ENCODE measurements around the gene UBB. TPM values are rescaled to one million over a fixed set of nuclear protein-coding genes. Genes with fewer than 3 reads are reported as not detected.

The UBB gene
- polyA plus RNA-seq, 1 donor (not counting 4 experiments of a cell fraction or from before 2014, with no cell fraction given) = 533 TPM

DNA sequence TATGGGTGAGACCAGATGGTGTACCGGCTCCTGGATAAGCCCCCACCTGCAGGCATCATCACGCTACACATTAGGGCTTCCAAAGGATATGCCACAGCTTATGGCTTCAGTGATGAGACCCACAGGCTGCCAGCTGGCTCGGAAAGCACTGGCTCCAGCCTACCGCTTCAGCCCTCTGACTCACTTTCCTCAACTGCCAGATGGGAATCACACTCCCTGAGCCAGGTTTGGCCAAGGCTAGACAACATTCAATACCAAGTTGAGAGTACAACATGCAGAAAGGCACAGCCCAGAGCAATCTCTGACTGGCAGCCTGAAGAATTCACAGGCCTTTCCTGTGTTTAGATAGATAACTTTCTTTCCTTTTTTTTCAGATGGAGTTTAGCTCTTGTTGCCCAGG is 37.9 kb upstream of the UBB start:
- Histone ChIP-seq H3K79me2 (ENCODE audit: control insufficient read depth, insufficient read depth, low read length) (no peaks in the 10 kb centered on the region), H4K20me1 (ENCODE audit: control insufficient read depth, extremely low read depth, insufficient read depth, low read length) (no peaks in the 10 kb centered on the region), H3K4me2 (ENCODE audit: control insufficient read depth, extremely low read depth, insufficient read depth, low read depth, low read length) (no peak overlapping the region), H3K27me3 (ENCODE audit: control insufficient read depth, extremely low read depth, insufficient read depth, low read length) (no peaks in the 10 kb centered on the region), H2AFZ (ENCODE audit: control insufficient read depth, low read length) (no peak overlapping the region), H3K9me1 (ENCODE audit: control insufficient read depth, extremely low read depth, insufficient read depth, low read length) (no peaks in the 10 kb centered on the region), H3K36me3 (ENCODE audit: control insufficient read depth in 2 of 2, extremely low read depth in 1 of 2, insufficient read depth in 2 of 2, low read length in 2 of 2) (peaks cover 2 to 8% of the 10 kb centered on the region in 2 experiments), H3K4me1 (ENCODE audit: control insufficient read depth, extremely low read depth, insufficient read depth, low read length) (no peaks in the 10 kb centered on the region), H3K9me3 (ENCODE audit: control insufficient read depth, low read depth, low read length) (no peaks in the 10 kb centered on the region), H3K9ac (ENCODE audit: control insufficient read depth, extremely low read depth, insufficient read depth, low read length) (no peak overlapping the region), H3K4me3 (ENCODE audit: control insufficient read depth in 2 of 3, extremely low read depth in 1 of 3, insufficient read depth in 2 of 3, low read depth in 1 of 3, low read length in 3 of 3) (no peak overlapping the region), H3K27ac (ENCODE audit: control insufficient read depth, insufficient read depth, low read length) (no peak overlapping the region)
- dilution Hi-C loops (cut with MboI; ENCODE audit: extremely low pct_ligation_motif_present, low sequenced_read_pairs) = no loop called here
- DNase-seq (ENCODE audit: low read depth, low spot score) = no peak
- TF ChIP-seq EZH2 (IDR thresholded peaks at IDR 0.05; ENCODE audit: low read length) = no peak
- TF ChIP-seq, protein P1, sequence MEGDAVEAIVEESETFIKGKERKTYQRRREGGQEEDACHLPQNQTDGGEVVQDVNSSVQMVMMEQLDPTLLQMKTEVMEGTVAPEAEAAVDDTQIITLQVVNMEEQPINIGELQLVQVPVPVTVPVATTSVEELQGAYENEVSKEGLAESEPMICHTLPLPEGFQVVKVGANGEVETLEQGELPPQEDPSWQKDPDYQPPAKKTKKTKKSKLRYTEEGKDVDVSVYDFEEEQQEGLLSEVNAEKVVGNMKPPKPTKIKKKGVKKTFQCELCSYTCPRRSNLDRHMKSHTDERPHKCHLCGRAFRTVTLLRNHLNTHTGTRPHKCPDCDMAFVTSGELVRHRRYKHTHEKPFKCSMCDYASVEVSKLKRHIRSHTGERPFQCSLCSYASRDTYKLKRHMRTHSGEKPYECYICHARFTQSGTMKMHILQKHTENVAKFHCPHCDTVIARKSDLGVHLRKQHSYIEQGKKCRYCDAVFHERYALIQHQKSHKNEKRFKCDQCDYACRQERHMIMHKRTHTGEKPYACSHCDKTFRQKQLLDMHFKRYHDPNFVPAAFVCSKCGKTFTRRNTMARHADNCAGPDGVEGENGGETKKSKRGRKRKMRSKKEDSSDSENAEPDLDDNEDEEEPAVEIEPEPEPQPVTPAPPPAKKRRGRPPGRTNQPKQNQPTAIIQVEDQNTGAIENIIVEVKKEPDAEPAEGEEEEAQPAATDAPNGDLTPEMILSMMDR (optimal IDR thresholded peaks at IDR 0.05 in 1 of 3, IDR thresholded peaks at IDR 0.05 in 1 of 3, conservative IDR thresholded peaks at IDR 0.05 in 1 of 3; ENCODE audit: extremely low read depth in 1 of 3, insufficient read depth in 2 of 3, low read length in 3 of 3) = no peak
- FAIRE-seq = no peak

DNA sequence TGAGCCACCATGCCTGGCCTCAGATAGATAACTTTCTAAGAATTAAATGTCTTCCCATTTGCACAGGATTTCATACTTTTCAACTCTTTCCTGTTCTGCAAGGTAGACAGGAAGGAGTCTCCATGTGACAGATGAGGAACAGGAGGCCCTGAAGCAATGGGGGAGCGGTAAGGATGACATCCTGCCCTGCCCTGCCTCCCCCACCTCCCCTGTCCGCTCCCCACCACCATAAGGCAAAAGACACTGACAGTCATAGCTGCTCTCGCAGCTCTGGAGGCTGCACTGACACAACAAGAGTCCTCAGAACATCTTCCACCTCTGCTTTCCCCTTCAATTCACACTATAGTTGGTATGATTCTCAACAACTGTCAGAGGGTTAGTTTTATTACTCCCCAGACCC is 37.3 kb upstream of the UBB start:
- Histone ChIP-seq H3K9me3 (ENCODE audit: control insufficient read depth, low read depth, low read length) (no peaks in the 10 kb centered on the region), H3K4me3 (ENCODE audit: control insufficient read depth in 2 of 3, extremely low read depth in 1 of 3, insufficient read depth in 2 of 3, low read depth in 1 of 3, low read length in 3 of 3) (no peak overlapping the region), H4K20me1 (ENCODE audit: control insufficient read depth, extremely low read depth, insufficient read depth, low read length) (no peaks in the 10 kb centered on the region), H3K9ac (ENCODE audit: control insufficient read depth, extremely low read depth, insufficient read depth, low read length) (no peak overlapping the region), H3K27ac (ENCODE audit: control insufficient read depth, insufficient read depth, low read length) (no peak overlapping the region), H3K4me2 (ENCODE audit: control insufficient read depth, extremely low read depth, insufficient read depth, low read depth, low read length) (no peak overlapping the region), H3K9me1 (ENCODE audit: control insufficient read depth, extremely low read depth, insufficient read depth, low read length) (no peaks in the 10 kb centered on the region), H3K79me2 (ENCODE audit: control insufficient read depth, insufficient read depth, low read length) (no peaks in the 10 kb centered on the region), H2AFZ (ENCODE audit: control insufficient read depth, low read length) (no peak overlapping the region), H3K27me3 (ENCODE audit: control insufficient read depth, extremely low read depth, insufficient read depth, low read length) (no peaks in the 10 kb centered on the region), H3K36me3 (ENCODE audit: control insufficient read depth in 2 of 2, extremely low read depth in 1 of 2, insufficient read depth in 2 of 2, low read length in 2 of 2) (peaks cover 3 to 8% of the 10 kb centered on the region in 2 experiments), H3K4me1 (ENCODE audit: control insufficient read depth, extremely low read depth, insufficient read depth, low read length) (no peaks in the 10 kb centered on the region)
- TF ChIP-seq EZH2 (IDR thresholded peaks at IDR 0.05; ENCODE audit: low read length) = no peak
- TF ChIP-seq, protein P1 (optimal IDR thresholded peaks at IDR 0.05 in 1 of 3, IDR thresholded peaks at IDR 0.05 in 1 of 3, conservative IDR thresholded peaks at IDR 0.05 in 1 of 3; ENCODE audit: extremely low read depth in 1 of 3, insufficient read depth in 2 of 3, low read length in 3 of 3) = no peak
- FAIRE-seq = no peak
- no peak for DNase-seq (ENCODE audit: low read depth, low spot score)
- dilution Hi-C loops (cut with MboI; ENCODE audit: extremely low pct_ligation_motif_present, low sequenced_read_pairs) = no loop called here

All from keratinocyte (primary cell).